Measurements from ENCODE around the gene GNG12. TPM values are rescaled to one million over a fixed set of nuclear protein-coding genes. Genes with fewer than 3 reads are reported as not detected.

GNG12 gene
- total RNA-seq, 1 donor, result 201 TPM

DNA sequence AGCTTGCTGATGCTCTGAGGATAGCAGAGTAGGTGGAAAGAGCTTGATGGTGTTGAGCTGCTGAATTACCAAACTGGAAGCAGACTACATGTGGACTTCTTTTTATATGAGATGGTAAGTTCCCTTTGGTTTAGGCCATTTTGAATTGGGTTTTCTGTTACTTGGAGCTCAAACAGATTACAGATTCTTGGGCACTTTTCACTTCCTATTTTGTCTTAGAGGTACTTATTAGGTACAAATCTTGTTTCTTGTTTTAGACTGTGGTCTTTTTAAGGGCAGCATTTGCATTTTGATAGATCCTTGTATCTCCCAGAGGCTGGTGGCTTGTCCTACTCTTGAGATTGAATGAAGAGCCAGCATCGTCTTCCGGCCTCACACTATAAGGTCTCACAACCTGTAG, 78.1 kb downstream of the GNG12 start:
- TF ChIP-seq, protein P1, sequence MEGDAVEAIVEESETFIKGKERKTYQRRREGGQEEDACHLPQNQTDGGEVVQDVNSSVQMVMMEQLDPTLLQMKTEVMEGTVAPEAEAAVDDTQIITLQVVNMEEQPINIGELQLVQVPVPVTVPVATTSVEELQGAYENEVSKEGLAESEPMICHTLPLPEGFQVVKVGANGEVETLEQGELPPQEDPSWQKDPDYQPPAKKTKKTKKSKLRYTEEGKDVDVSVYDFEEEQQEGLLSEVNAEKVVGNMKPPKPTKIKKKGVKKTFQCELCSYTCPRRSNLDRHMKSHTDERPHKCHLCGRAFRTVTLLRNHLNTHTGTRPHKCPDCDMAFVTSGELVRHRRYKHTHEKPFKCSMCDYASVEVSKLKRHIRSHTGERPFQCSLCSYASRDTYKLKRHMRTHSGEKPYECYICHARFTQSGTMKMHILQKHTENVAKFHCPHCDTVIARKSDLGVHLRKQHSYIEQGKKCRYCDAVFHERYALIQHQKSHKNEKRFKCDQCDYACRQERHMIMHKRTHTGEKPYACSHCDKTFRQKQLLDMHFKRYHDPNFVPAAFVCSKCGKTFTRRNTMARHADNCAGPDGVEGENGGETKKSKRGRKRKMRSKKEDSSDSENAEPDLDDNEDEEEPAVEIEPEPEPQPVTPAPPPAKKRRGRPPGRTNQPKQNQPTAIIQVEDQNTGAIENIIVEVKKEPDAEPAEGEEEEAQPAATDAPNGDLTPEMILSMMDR (IDR thresholded peaks at IDR 0.05; ENCODE audit: insufficient read depth, low read depth, low read length), result no peak
- H3K4me3 ChIP-seq (ENCODE audit: low read depth, low read length), result no peak overlapping the region
- DNase-seq (ENCODE audit: low read depth), result no peak

DNA sequence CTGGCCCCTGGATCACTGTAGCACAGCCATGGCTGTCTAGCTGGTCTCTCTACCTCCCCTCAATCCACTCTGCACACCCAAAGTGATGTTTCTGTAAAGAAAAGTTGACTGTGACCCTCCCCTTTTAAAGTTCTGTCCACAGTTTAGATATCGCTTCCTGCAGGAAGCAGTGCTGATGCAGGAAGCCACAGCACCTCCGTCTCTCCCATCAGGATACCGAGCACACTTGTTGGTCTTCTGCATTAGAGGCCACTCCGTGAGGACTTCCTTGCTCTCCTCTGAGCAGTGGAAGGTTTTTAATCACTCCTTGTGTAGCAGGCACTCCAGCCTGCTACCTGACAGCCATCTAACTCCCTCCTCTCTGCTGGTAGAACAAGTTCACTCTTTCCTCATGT, 78.7 kb downstream of the GNG12 start:
- TF ChIP-seq, protein P1 (IDR thresholded peaks at IDR 0.05; ENCODE audit: insufficient read depth, low read depth, low read length), result no peak
- DNase-seq (ENCODE audit: low read depth), result no peak
- no peak overlapping the region for H3K4me3 ChIP-seq (ENCODE audit: low read depth, low read length)

DNA sequence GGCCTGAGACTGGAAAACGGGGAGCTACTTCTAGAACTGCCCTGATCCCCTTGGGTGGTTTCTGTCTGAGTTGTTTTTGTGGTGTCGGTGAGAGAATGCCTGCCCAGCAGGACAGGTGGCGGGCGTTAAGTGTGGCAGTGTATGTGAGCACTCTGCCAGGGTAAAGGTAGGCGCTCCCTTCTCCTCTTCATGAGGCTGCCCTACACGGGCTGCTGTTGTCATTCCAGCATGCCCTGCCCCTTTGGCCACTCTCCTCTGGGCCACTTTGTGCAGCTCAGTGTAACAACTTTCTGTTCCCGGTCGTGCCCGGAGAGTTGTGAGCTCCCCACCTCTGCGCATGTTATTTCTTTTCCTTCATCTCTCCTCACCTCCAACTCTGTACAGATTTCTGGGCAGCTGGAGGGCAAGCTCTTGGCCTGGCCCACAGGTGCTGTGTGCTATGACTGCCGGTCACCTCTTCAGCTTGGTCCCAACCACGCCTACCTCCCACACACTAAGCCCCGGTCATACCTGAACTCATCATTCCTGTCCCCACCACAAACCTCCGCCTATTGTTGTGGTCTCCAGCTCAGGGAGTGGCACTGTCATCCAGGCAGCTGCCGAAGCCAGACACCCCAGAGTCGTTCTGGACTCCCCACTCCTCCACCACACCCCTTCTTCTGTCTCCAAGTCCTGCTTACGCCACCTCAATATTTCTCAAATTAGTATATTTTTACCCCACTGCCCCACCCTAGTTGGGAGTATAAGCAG, 79.3 kb downstream of the GNG12 start:
- DNase-seq (ENCODE audit: low read depth), result no peak
- TF ChIP-seq, protein P1 (IDR thresholded peaks at IDR 0.05; ENCODE audit: insufficient read depth, low read depth, low read length), result no peak
- H3K4me3 ChIP-seq (ENCODE audit: low read depth, low read length), result no peak overlapping the region

DNA sequence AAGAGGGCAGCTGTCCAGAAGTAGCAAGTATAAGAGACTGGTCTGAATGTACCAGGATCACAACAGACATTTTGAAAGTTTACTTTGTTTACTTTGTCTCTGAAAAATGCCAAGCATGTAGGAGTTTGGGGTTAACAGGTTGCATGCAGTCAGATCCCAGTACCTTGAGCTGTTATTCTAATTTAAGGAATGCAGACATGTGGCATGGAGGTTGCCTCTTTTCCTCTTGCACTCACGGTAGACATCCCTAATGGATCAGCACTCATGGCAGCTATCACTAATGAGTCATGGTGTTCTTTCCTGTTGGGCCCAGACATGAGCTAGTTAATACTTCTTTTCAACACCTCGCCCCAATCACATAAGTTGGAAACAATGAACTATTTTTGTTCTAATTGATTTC, 81.0 kb downstream of the GNG12 start:
- DNase-seq (ENCODE audit: low read depth), result no peak
- TF ChIP-seq, protein P1 (IDR thresholded peaks at IDR 0.05; ENCODE audit: insufficient read depth, low read depth, low read length), result no peak
- no peak overlapping the region for H3K4me3 ChIP-seq (ENCODE audit: low read depth, low read length)

DNA sequence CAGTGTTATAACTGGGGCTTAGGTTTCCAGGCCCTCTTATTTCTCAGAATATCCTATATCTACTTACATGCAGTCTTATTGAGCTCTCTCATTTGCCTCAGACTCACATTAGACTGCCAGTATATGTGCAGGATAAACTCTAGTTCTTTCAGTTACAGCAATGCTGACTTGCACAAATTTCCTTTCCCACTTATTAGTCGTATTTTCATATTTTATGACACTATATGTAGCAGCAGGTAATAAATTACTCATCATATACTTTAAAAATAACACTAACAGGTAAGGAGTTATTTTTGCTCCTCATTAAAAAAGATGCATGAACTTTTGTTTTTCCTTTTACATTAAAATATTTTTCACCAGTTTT, 82.6 kb downstream of the GNG12 start:
- TF ChIP-seq, protein P1 (IDR thresholded peaks at IDR 0.05; ENCODE audit: insufficient read depth, low read depth, low read length), result no peak
- no peak overlapping the region for H3K4me3 ChIP-seq (ENCODE audit: low read depth, low read length)
- no peak for DNase-seq (ENCODE audit: low read depth)

DNA sequence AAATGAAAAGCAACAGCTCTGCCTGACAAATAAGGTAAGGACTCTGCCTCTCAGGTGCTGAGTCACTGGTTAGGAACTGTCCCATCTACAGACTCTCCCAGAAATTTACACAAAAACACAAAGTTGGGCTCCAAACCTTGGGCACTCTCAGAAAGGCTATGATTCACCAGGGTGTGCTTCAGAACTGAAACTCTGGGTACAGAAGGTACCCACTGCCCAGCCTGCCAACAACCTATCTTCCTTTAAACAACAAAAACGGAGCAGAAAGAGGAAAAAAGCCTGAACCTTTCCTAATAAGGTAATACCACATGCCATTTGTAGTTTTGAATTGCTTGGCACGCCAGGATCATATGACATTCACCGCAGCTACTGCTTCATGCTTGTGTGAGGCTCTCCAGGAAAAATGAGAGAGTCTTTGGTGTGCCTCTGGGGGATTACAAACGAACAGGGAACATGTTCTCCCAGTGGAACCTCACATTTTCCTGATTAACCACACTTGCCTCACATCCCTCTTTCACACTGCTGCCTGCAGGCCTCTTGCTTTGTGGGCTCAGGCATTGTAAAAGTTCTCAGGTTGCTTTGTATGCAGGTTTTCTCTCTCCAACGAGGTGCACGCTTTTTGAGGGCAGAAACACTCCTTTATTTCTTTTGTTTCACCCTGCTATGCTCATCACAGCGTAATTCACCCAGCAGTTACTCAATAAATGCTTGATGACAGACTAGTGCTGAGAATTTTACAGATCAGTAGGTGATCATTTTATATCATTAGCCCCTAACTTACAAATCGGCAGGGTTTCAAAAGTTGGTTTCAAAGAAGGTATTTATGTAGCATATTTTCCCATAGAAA, 83.2 kb downstream of the GNG12 start:
- no peak overlapping the region for H3K4me3 ChIP-seq (ENCODE audit: low read depth, low read length)
- DNase-seq (ENCODE audit: low read depth), result peak; percentile 86
- TF ChIP-seq, protein P1 (IDR thresholded peaks at IDR 0.05; ENCODE audit: insufficient read depth, low read depth, low read length), result no peak

All from fibroblast of villous mesenchyme (primary cell).